HK-2 (cell line): ENCODE data around the gene HMX1.

Source experiments
- DNase-seq: peaks from one replicate; pipeline ENCODE4 v3.0.0-alpha.2; 2018; ENCODE audit not compliant: unreplicated experiment

Gene HMX1

GRCh38 chr4:8868321-8869001 is 3.2 kb downstream of the HMX1 start:
- no peak for DNase-seq

GRCh38 chr4:8867624-8868320 is 3.9 kb downstream of the HMX1 start:
- DNase-seq, result no peak

GRCh38 chr4:8866828-8867623 is 4.6 kb downstream of the HMX1 start:
- DNase-seq, result no peak

GRCh38 chr4:8866421-8866820 is 5.2 kb downstream of the HMX1 start:
- no peak for DNase-seq

GRCh38 chr4:8865681-8866310 is 5.8 kb downstream of the HMX1 start:
- no peak for DNase-seq

GRCh38 chr4:8864912-8865680 is 6.5 kb downstream of the HMX1 start:
- DNase-seq, result no peak

- DNase-seq, result no peak
Observed at GRCh38 chr4:8863686-8864682, 7.7 kb downstream of the HMX1 start.

GRCh38 chr4:8862800-8863685 is 8.6 kb downstream of the HMX1 start:
- DNase-seq, result no peak

- DNase-seq, result no peak
Observed at GRCh38 chr4:8862334-8862733, 9.3 kb downstream of the HMX1 start.

GRCh38 chr4:8861576-8862295 is 9.9 kb downstream of the HMX1 start:
- DNase-seq, result no peak

GRCh38 chr4:8860892-8861575 is 10.6 kb downstream of the HMX1 start:
- DNase-seq, result no peak

GRCh38 chr4:8860096-8860891 is 11.3 kb downstream of the HMX1 start:
- no peak for DNase-seq

GRCh38 chr4:8859550-8860095 is 12.0 kb downstream of the HMX1 start:
- DNase-seq, result no peak

GRCh38 chr4:8858701-8859210 is 12.9 kb downstream of the HMX1 start:
- no peak for DNase-seq

GRCh38 chr4:8857766-8858700 is 13.6 kb downstream of the HMX1 start:
- DNase-seq, result no peak
